GM19025 (cell line): ENCODE measurements around the gene MTMR3.

Experiments used
- ATAC-seq: cut with Tn5 transposase; IDR thresholded peaks from one replicate; pipeline ENCODE4 v1.9.1; 2021; ENCODE audit warnings: mild to moderate bottlenecking, low read depth, moderate library complexity; ENCODE audit not compliant: unreplicated experiment

Gene MTMR3

GRCh38 chr22:29867260-29867659, 15.7 kb upstream of the MTMR3 start:
- no peak for ATAC-seq

GRCh38 chr22:29867851-29868250, 15.1 kb upstream of the MTMR3 start:
- no peak for ATAC-seq

- no peak for ATAC-seq
Measured at GRCh38 chr22:29870574-29870973, 12.4 kb upstream of the MTMR3 start.

- no peak for ATAC-seq
Measured at GRCh38 chr22:29871684-29872083, 11.3 kb upstream of the MTMR3 start.

- no peak for ATAC-seq
Measured at GRCh38 chr22:29872144-29872893, 10.7 kb upstream of the MTMR3 start.

GRCh38 chr22:29872989-29873388, 10.0 kb upstream of the MTMR3 start:
- ATAC-seq, result no peak

- no peak for ATAC-seq
Measured at GRCh38 chr22:29873943-29874342, 9.0 kb upstream of the MTMR3 start.

- no peak for ATAC-seq
Measured at GRCh38 chr22:29877620-29878019, 5.4 kb upstream of the MTMR3 start.

- no peak for ATAC-seq
Measured at GRCh38 chr22:29879753-29880152, 3.2 kb upstream of the MTMR3 start.

- no peak for ATAC-seq
Measured at GRCh38 chr22:29882716-29883044, 294 bp upstream of the MTMR3 start.

- no peak for ATAC-seq
Measured at GRCh38 chr22:29883775-29884097, 762 bp downstream of the MTMR3 start.

GRCh38 chr22:29885610-29886009, 2.6 kb downstream of the MTMR3 start:
- no peak for ATAC-seq

- no peak for ATAC-seq
Measured at GRCh38 chr22:29886596-29886995, 3.6 kb downstream of the MTMR3 start.

GRCh38 chr22:29887358-29887757, 4.4 kb downstream of the MTMR3 start:
- no peak for ATAC-seq

- no peak for ATAC-seq
Measured at GRCh38 chr22:29890760-29891159, 7.8 kb downstream of the MTMR3 start.

- no peak for ATAC-seq
Measured at GRCh38 chr22:29892315-29893156, 9.6 kb downstream of the MTMR3 start.

GRCh38 chr22:29901354-29901753, 18.4 kb downstream of the MTMR3 start:
- no peak for ATAC-seq

- no peak for ATAC-seq
Measured at GRCh38 chr22:29903371-29903770, 20.4 kb downstream of the MTMR3 start.

GRCh38 chr22:29904020-29904419, 21.0 kb downstream of the MTMR3 start:
- ATAC-seq, result no peak

- no peak for ATAC-seq
Measured at GRCh38 chr22:29907753-29908515, 25.0 kb downstream of the MTMR3 start.

- no peak for ATAC-seq
Measured at GRCh38 chr22:29912141-29912540, 29.2 kb downstream of the MTMR3 start.
